ENCODE results near the gene ITGA6.

ITGA6 gene

GRCh38 chr2:172387361-172387760, 40.0 kb upstream of the ITGA6 start:
- Histone ChIP-seq H3K79me2 (ENCODE audit: control insufficient read depth, low read length) (no peaks in the 10 kb centered on the region), H3K4me1 (ENCODE audit: control insufficient read depth, low read length) (no peaks in the 10 kb centered on the region), H3F3A (ENCODE audit: control insufficient read depth, insufficient read depth) (no peaks in the 10 kb centered on the region), H3K9me2 (replicated peaks; ENCODE audit: control insufficient read depth, low read length) (no peaks in the 10 kb centered on the region), H3K36me3 (ENCODE audit: control insufficient read depth, low read length) (no peaks in the 10 kb centered on the region), H3K27me3 (ENCODE audit: control insufficient read depth, low read length) (no peaks in the 10 kb centered on the region), H3K4me2 (ENCODE audit: low read length) (no peak overlapping the region), H4K20me1 (ENCODE audit: control insufficient read depth, insufficient read depth, low read depth, low read length) (no peaks in the 10 kb centered on the region), H3K27ac (ENCODE audit: low read depth, low read length) (no peak overlapping the region), H3K4me3 (ENCODE audit: low read length) (no peak overlapping the region), H3K9me3 (ENCODE audit: control insufficient read depth, insufficient read depth, low read length) (no peaks in the 10 kb centered on the region)
- TF ChIP-seq EZH2phosphoT487 (IDR thresholded peaks at IDR 0.05; ENCODE audit: borderline replicate concordance, low read length): no peak
- TF ChIP-seq, protein P1, sequence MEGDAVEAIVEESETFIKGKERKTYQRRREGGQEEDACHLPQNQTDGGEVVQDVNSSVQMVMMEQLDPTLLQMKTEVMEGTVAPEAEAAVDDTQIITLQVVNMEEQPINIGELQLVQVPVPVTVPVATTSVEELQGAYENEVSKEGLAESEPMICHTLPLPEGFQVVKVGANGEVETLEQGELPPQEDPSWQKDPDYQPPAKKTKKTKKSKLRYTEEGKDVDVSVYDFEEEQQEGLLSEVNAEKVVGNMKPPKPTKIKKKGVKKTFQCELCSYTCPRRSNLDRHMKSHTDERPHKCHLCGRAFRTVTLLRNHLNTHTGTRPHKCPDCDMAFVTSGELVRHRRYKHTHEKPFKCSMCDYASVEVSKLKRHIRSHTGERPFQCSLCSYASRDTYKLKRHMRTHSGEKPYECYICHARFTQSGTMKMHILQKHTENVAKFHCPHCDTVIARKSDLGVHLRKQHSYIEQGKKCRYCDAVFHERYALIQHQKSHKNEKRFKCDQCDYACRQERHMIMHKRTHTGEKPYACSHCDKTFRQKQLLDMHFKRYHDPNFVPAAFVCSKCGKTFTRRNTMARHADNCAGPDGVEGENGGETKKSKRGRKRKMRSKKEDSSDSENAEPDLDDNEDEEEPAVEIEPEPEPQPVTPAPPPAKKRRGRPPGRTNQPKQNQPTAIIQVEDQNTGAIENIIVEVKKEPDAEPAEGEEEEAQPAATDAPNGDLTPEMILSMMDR (IDR thresholded peaks at IDR 0.05; ENCODE audit: low read depth, low read length, poor library complexity, severe bottlenecking): no peak

GRCh38 chr2:172389685-172390339, 37.6 kb upstream of the ITGA6 start:
- H3K27ac ChIP-seq (ENCODE audit: low read depth, low read length): no peak overlapping the region
- no peaks in the 10 kb centered on the region for H3F3A ChIP-seq (ENCODE audit: control insufficient read depth, insufficient read depth)
- H3K79me2 ChIP-seq (ENCODE audit: control insufficient read depth, low read length): no peaks in the 10 kb centered on the region
- no peaks in the 10 kb centered on the region for H3K9me3 ChIP-seq (ENCODE audit: control insufficient read depth, insufficient read depth, low read length)
- H3K4me1 ChIP-seq (ENCODE audit: control insufficient read depth, low read length): no peaks in the 10 kb centered on the region
- TF ChIP-seq EZH2phosphoT487 (IDR thresholded peaks at IDR 0.05; ENCODE audit: borderline replicate concordance, low read length): no peak
- TF ChIP-seq, protein P1 (IDR thresholded peaks at IDR 0.05; ENCODE audit: low read depth, low read length, poor library complexity, severe bottlenecking): no peak
- no peak overlapping the region for H3K4me3 ChIP-seq (ENCODE audit: low read length)
- H3K36me3 ChIP-seq (ENCODE audit: control insufficient read depth, low read length): no peaks in the 10 kb centered on the region
- H3K27me3 ChIP-seq (ENCODE audit: control insufficient read depth, low read length): no peaks in the 10 kb centered on the region
- no peaks in the 10 kb centered on the region for H3K9me2 ChIP-seq (replicated peaks; ENCODE audit: control insufficient read depth, low read length)
- no peaks in the 10 kb centered on the region for H4K20me1 ChIP-seq (ENCODE audit: control insufficient read depth, insufficient read depth, low read depth, low read length)
- no peak overlapping the region for H3K4me2 ChIP-seq (ENCODE audit: low read length)

- H3K9me3 ChIP-seq (ENCODE audit: control insufficient read depth, insufficient read depth, low read length): no peaks in the 10 kb centered on the region
- H3K4me1 ChIP-seq (ENCODE audit: control insufficient read depth, low read length): no peaks in the 10 kb centered on the region
- H4K20me1 ChIP-seq (ENCODE audit: control insufficient read depth, insufficient read depth, low read depth, low read length): no peaks in the 10 kb centered on the region
- H3K9me2 ChIP-seq (replicated peaks; ENCODE audit: control insufficient read depth, low read length): no peaks in the 10 kb centered on the region
- TF ChIP-seq, protein P1 (IDR thresholded peaks at IDR 0.05; ENCODE audit: low read depth, low read length, poor library complexity, severe bottlenecking): no peak
- no peak for TF ChIP-seq EZH2phosphoT487 (IDR thresholded peaks at IDR 0.05; ENCODE audit: borderline replicate concordance, low read length)
- no peak overlapping the region for H3K27ac ChIP-seq (ENCODE audit: low read depth, low read length)
- H3K36me3 ChIP-seq (ENCODE audit: control insufficient read depth, low read length): no peaks in the 10 kb centered on the region
- H3F3A ChIP-seq (ENCODE audit: control insufficient read depth, insufficient read depth): no peaks in the 10 kb centered on the region
- H3K4me2 ChIP-seq (ENCODE audit: low read length): no peak overlapping the region
- H3K27me3 ChIP-seq (ENCODE audit: control insufficient read depth, low read length): peaks cover 3% of the 10 kb centered on the region; the same call in 1 of the 2 replicates
- no peak overlapping the region for H3K4me3 ChIP-seq (ENCODE audit: low read length)
- no peaks in the 10 kb centered on the region for H3K79me2 ChIP-seq (ENCODE audit: control insufficient read depth, low read length)
Observed at GRCh38 chr2:172394002-172394401, 33.4 kb upstream of the ITGA6 start.

Measured in DOHH2 (cell line).